ENCODE results near the gene HAAO. TPM values are rescaled to one million over a fixed set of nuclear protein-coding genes. Genes with fewer than 3 reads are reported as not detected.

The HAAO gene
- total and polyA plus RNA-seq, 2 of the 13 experiments (the other 11 are each of a cell fraction or from before 2014, with no cell fraction given): 36.1 to 42.7 TPM

GRCh38 chr2:42834161-42834560, 41.8 kb upstream of the HAAO start:
- ChIA-PET POLR2A (no interaction called here), CTCF (ENCODE audit: low intra/inter-chr PET ratio, low total read pairs) (no interaction called here)
- DNase-seq (ENCODE audit: low spot score) (no peak), FAIRE-seq (no peak), ATAC-seq (0 out of 3 replicates have a peak, but pooled peaks have one; percentile 19)
- BruUV-seq (replicated peaks): no TSS peak
- H3K4me3 ChIP-seq (replicated peaks in 1 of 3; ENCODE audit: insufficient read depth in 1 of 3, low read depth in 2 of 3, low read length in 3 of 3): no peak overlapping the region
- H3K27me3 ChIP-seq (ENCODE audit: control insufficient read depth in 1 of 2, insufficient read depth in 2 of 2, low read length in 2 of 2): 0 out of 5 replicates have a peak, but pooled peaks cover 0 to 4% of the 10 kb centered on the region in 2 experiments
- no peak overlapping the region for H3K27ac ChIP-seq (ENCODE audit: extremely low read length, insufficient read depth, low read length)
- peaks cover 18% of the 10 kb centered on the region for H3K4me1 ChIP-seq (ENCODE audit: insufficient read depth, low read length)
- no peaks in the 10 kb centered on the region for H3K9me3 ChIP-seq (ENCODE audit: low read length)
- no peaks in the 10 kb centered on the region for H3K36me3 ChIP-seq (replicated peaks in 1 of 2; ENCODE audit: control insufficient read depth in 1 of 2, insufficient read depth in 2 of 2, low read length in 2 of 2)
- no peaks in the 10 kb centered on the region for H4K20me1 ChIP-seq (ENCODE audit: insufficient read depth, low read length)
- H2AFZ ChIP-seq (ENCODE audit: low read length): no peak overlapping the region
- 58% methylated on average over 4 of the region's 7 CpGs for WGBS (ENCODE audit: low lambda C conversion rate)
- H3K4me2 ChIP-seq (ENCODE audit: low read depth, low read length): no peak overlapping the region
- intact Hi-C loops (cut with micrococcal nuclease; ENCODE audit: unreplicated experiment): no loop called here
- H3K9ac ChIP-seq (ENCODE audit: insufficient read depth, low read depth, low read length): no peak overlapping the region
- in situ Hi-C loops (cut with HindIII; ENCODE audit: extremely low pct_ligation_motif_present, low pct_unique_long_range_greater_than_20kb): no loop called here
- H3K79me2 ChIP-seq (ENCODE audit: insufficient read depth, low read length): no peaks in the 10 kb centered on the region
- no peak for TF ChIP-seq PBX2 (CRISPR knock-in tag; IDR thresholded peaks at IDR 0.05)
- TF ChIP-seq ZNF556 (CRISPR knock-in tag; IDR thresholded peaks at IDR 0.05; ENCODE audit: borderline replicate concordance): peak; percentile 51; the same call in 1 of the 2 replicates
- TF ChIP-seq ZNF761 (CRISPR knock-in tag; conservative IDR thresholded peaks at IDR 0.05): no peak

GRCh38 chr2:42832289-42832634, 39.9 kb upstream of the HAAO start:
- CTCF ChIA-PET (ENCODE audit: low intra/inter-chr PET ratio, low total read pairs): no interaction called here
- no peak overlapping the region for H2AFZ ChIP-seq (ENCODE audit: low read length)
- H4K20me1 ChIP-seq (ENCODE audit: insufficient read depth, low read length): no peaks in the 10 kb centered on the region
- intact Hi-C loops (cut with micrococcal nuclease; ENCODE audit: unreplicated experiment) (no loop called here), in situ Hi-C loops (cut with HindIII; ENCODE audit: extremely low pct_ligation_motif_present, low pct_unique_long_range_greater_than_20kb) (no loop called here)
- H3K79me2 ChIP-seq (ENCODE audit: insufficient read depth, low read length): no peaks in the 10 kb centered on the region
- FAIRE-seq (no peak), ATAC-seq (no peak), DNase-seq (ENCODE audit: low spot score) (no peak)
- H3K4me2 ChIP-seq (ENCODE audit: low read depth, low read length): no peak overlapping the region
- no peaks in the 10 kb centered on the region for H3K9me3 ChIP-seq (ENCODE audit: low read length)
- POLR2A ChIA-PET: interaction anchor here (2.0 kb wide), 1 partner anchor 22 kb away, joined by 4 read pairs; no protein-coding TSS in a partner anchor
- H3K27me3 ChIP-seq (ENCODE audit: control insufficient read depth in 1 of 2, insufficient read depth in 2 of 2, low read length in 2 of 2): peaks cover 0 to 16% of the 10 kb centered on the region in 2 experiments; a peak in 3 of 5 replicates
- H3K4me3 ChIP-seq (replicated peaks in 1 of 3; ENCODE audit: insufficient read depth in 1 of 3, low read depth in 2 of 3, low read length in 3 of 3): no peak overlapping the region
- H3K4me1 ChIP-seq (ENCODE audit: insufficient read depth, low read length): peaks cover 37% of the 10 kb centered on the region
- BruUV-seq (replicated peaks): no TSS peak
- 57% methylated on average over 6 of the region's 6 CpGs for WGBS (ENCODE audit: low lambda C conversion rate)
- H3K9ac ChIP-seq (ENCODE audit: insufficient read depth, low read depth, low read length): no peak overlapping the region
- H3K36me3 ChIP-seq (replicated peaks in 1 of 2; ENCODE audit: control insufficient read depth in 1 of 2, insufficient read depth in 2 of 2, low read length in 2 of 2): no peaks in the 10 kb centered on the region
- no peak overlapping the region for H3K27ac ChIP-seq (ENCODE audit: extremely low read length, insufficient read depth, low read length)
- TF ChIP-seq ZBTB1 (CRISPR knock-in tag; IDR thresholded peaks at IDR 0.05; ENCODE audit: borderline replicate concordance): no peak
- TF ChIP-seq ARNT (IDR thresholded peaks at IDR 0.05): no peak
- TF ChIP-seq TEAD3 (CRISPR knock-in tag; optimal IDR thresholded peaks at IDR 0.05; ENCODE audit: borderline replicate concordance): no peak
- no peak for TF ChIP-seq GRHL1 (CRISPR knock-in tag; conservative IDR thresholded peaks at IDR 0.05)
- no peak for TF ChIP-seq HOXA3 (CRISPR knock-in tag; IDR thresholded peaks at IDR 0.05)
- no peak for TF ChIP-seq PRPF4 (IDR thresholded peaks at IDR 0.05; ENCODE audit: low read depth, low read length, poor library complexity, severe bottlenecking)
- no peak for TF ChIP-seq ZBTB43 (CRISPR knock-in tag; conservative IDR thresholded peaks at IDR 0.05)
- no peak for TF ChIP-seq ARNTL (CRISPR knock-in tag; IDR thresholded peaks at IDR 0.05)
- TF ChIP-seq ZNF280B (CRISPR knock-in tag; IDR thresholded peaks at IDR 0.05; ENCODE audit: borderline replicate concordance): no peak
- no peak for TF ChIP-seq TSC22D2 (CRISPR knock-in tag; IDR thresholded peaks at IDR 0.05; ENCODE audit: borderline replicate concordance)
- no peak for TF ChIP-seq ZNF451 (CRISPR knock-in tag; IDR thresholded peaks at IDR 0.05)
